H1 (cell line): ENCODE measurements around the gene SCN4A. TPM values are rescaled to one million over a fixed set of nuclear protein-coding genes. Genes with fewer than 3 reads are reported as not detected.

Experiments used
- CTCF ChIA-PET: fragments of 300-600 bp; sonication (Branson Sonifier 250); formaldehyde crosslinking; loops from one replicate; lab custom pipeline; 2021; ENCODE audit not compliant: partially characterized antibody; lab: Charles Lee
- POLR2A ChIA-PET: fragments of 300-600 bp; sonication (Branson Sonifier 250); formaldehyde crosslinking; loops from one replicate; lab custom pipeline; 2021; ENCODE audit warnings: inconsistent platforms; ENCODE audit not compliant: partially characterized antibody; lab: Charles Lee
- DNase-seq, 2 experiments: peaks; one replicate each; pipeline versions ENCODE4 v3.0.0 to v3.0.0-alpha.2; 2010 to 2022; ENCODE audit warnings: low spot score in 2 of 2, low read depth in 1 of 2, mixed read lengths in 1 of 2
- FAIRE-seq: peaks from 2 replicates; lab custom pipeline; 2011; peaks lifted over from hg19 to GRCh38; lab: Jason Lieb, UNC
- H2AFZ ChIP-seq: 2 replicates; pipeline ENCODE4 v1.8.1; 2012; ENCODE audit warnings: low read length, inconsistent platforms
- H2AK5ac ChIP-seq: 2 replicates; pipeline ENCODE4 v1.6.1; 2013; ENCODE audit warnings: low read depth, low read length
- H2BK120ac ChIP-seq: replicated peaks from 2 replicates; pipeline ENCODE3; 2013; ENCODE audit warnings: low read depth, low read length, inconsistent platforms
- H2BK12ac ChIP-seq: 2 replicates; pipeline ENCODE4 v1.6.1; 2013; ENCODE audit warnings: low read depth, low read length
- H2BK15ac ChIP-seq: 2 replicates; pipeline ENCODE4 v1.6.1; 2013; ENCODE audit warnings: low read length
- H2BK20ac ChIP-seq: 2 replicates; pipeline ENCODE4 v1.6.1; 2013; ENCODE audit warnings: low read length
- H2BK5ac ChIP-seq: 2 replicates; pipeline ENCODE4 v1.6.1; 2013; ENCODE audit warnings: low read depth, low read length
- H3K14ac ChIP-seq: 2 replicates; pipeline ENCODE4 v1.6.1; 2013; ENCODE audit warnings: inconsistent platforms; ENCODE audit not compliant: insufficient read length
- H3K18ac ChIP-seq: 2 replicates; pipeline ENCODE4 v1.6.1; 2013; ENCODE audit warnings: low read length; ENCODE audit errors: extremely low read depth
- H3K23ac ChIP-seq: 2 replicates; pipeline ENCODE4 v1.6.1; 2013; ENCODE audit warnings: inconsistent platforms; ENCODE audit not compliant: insufficient read length
- H3K23me2 ChIP-seq: 2 replicates; pipeline ENCODE4 v1.6.1; 2013; ENCODE audit warnings: low read depth, low read length
- H3K27ac ChIP-seq: 2 replicates; pipeline ENCODE4 v1.6.1; 2011; ENCODE audit warnings: low read depth, low read length, inconsistent platforms
- H3K27me3 ChIP-seq, 4 experiments: replicated peaks in 1 of 4; 1 replicate in 1 of 4; 2 replicates in 3 of 4; pipeline versions ENCODE4 v1.6.1 to v1.8.1; 2011 to 2013; ENCODE audit warnings: low read length in 3 of 4, mild to moderate bottlenecking in 3 of 4, inconsistent platforms in 2 of 4, mixed read lengths in 2 of 4, moderate library complexity in 1 of 4; ENCODE audit not compliant: control insufficient read depth in 3 of 4, insufficient read depth in 3 of 4; ENCODE audit errors: extremely low read depth in 1 of 4
- H3K36me3 ChIP-seq, 4 experiments: 2 replicates each; pipeline versions ENCODE4 v1.6.1 to v1.8.1; 2011 to 2013; ENCODE audit warnings: mild to moderate bottlenecking in 4 of 4, low read length in 3 of 4, moderate library complexity in 2 of 4, control low read depth in 1 of 4, inconsistent platforms in 1 of 4; ENCODE audit not compliant: insufficient read depth in 4 of 4, control insufficient read depth in 2 of 4
- H3K4ac ChIP-seq: replicated peaks from 2 replicates; pipeline ENCODE3; 2013; ENCODE audit warnings: low read length, low read depth, mixed read lengths, inconsistent platforms; ENCODE audit not compliant: insufficient read length
- H3K4me1 ChIP-seq, 4 experiments: replicated peaks in 1 of 4; 1 replicate in 1 of 4; 2 replicates in 3 of 4; pipeline versions ENCODE4 v1.6.1 to v1.8.1; 2011 to 2013; ENCODE audit warnings: low read length in 3 of 4, inconsistent platforms in 2 of 4, mixed read lengths in 1 of 4; ENCODE audit not compliant: insufficient read depth in 4 of 4, control insufficient read depth in 3 of 4
- H3K4me2 ChIP-seq, 2 experiments: 2 replicates each; pipeline versions ENCODE4 v1.6.1 to v1.8.1; 2011 to 2013; ENCODE audit warnings: low read depth in 2 of 2, low read length in 2 of 2, control low read depth in 1 of 2, inconsistent platforms in 1 of 2, mild to moderate bottlenecking in 1 of 2; ENCODE audit not compliant: insufficient read depth in 1 of 2
- H3K4me3 ChIP-seq, 4 experiments: fragments of 200-600, 300-600 bp in 1 of 4; sonication (generic), shearing (Covaris generic), sonication (Bioruptor Twin) in 1 of 4; 2 replicates each; pipeline versions ENCODE4 v1.5.1 to v1.8.1; 2011 to 2016; ENCODE audit warnings: low read length in 4 of 4, low read depth in 3 of 4, control low read depth in 2 of 4, inconsistent platforms in 2 of 4, mild to moderate bottlenecking in 2 of 4, mixed read lengths in 1 of 4, moderate library complexity in 1 of 4; ENCODE audit not compliant: insufficient read depth in 2 of 4; ENCODE audit errors: extremely low read depth in 1 of 4
- H3K56ac ChIP-seq: replicated peaks from 2 replicates; pipeline ENCODE3; 2013; ENCODE audit warnings: low read depth, mild to moderate bottlenecking, mixed read lengths, low read length, inconsistent platforms; ENCODE audit not compliant: insufficient read length
- H3K79me1 ChIP-seq: 2 replicates; pipeline ENCODE4 v1.6.1; 2013; ENCODE audit warnings: low read depth, low read length, control low read depth
- H3K79me2 ChIP-seq, 2 experiments: 2 replicates each; pipeline versions ENCODE4 v1.6.1 to v1.8.1; 2012 to 2013; ENCODE audit warnings: low read length in 2 of 2, mild to moderate bottlenecking in 2 of 2, inconsistent platforms in 1 of 2; ENCODE audit not compliant: insufficient read depth in 2 of 2, control insufficient read depth in 1 of 2
- H3K9ac ChIP-seq, 4 experiments: replicated peaks in 1 of 4; 1 replicate in 1 of 4; 2 replicates in 3 of 4; pipeline versions ENCODE4 v1.6.1 to v1.8.1; 2011 to 2013; ENCODE audit warnings: low read depth in 3 of 4, low read length in 3 of 4, control low read depth in 2 of 4, mild to moderate bottlenecking in 2 of 4, moderate library complexity in 2 of 4, inconsistent platforms in 1 of 4; ENCODE audit errors: extremely low read depth in 1 of 4
- H3K9me3 ChIP-seq, 2 experiments: 2 replicates each; pipeline versions ENCODE4 v1.6.1 to v1.8.1; 2012 to 2013; ENCODE audit warnings: mild to moderate bottlenecking in 2 of 2, moderate library complexity in 2 of 2, control low read depth in 1 of 2, inconsistent platforms in 1 of 2, low read depth in 1 of 2, low read length in 1 of 2, mixed read lengths in 1 of 2; ENCODE audit not compliant: insufficient read depth in 2 of 2
- H4K20me1 ChIP-seq, 2 experiments: replicated peaks in 1 of 2; 2 replicates each; pipeline versions ENCODE3 to v1.8.1; 2011 to 2013; ENCODE audit warnings: inconsistent platforms in 2 of 2, low read length in 2 of 2, mild to moderate bottlenecking in 1 of 2; ENCODE audit not compliant: insufficient read depth in 2 of 2, control insufficient read depth in 1 of 2
- H4K5ac ChIP-seq: 2 replicates; pipeline ENCODE4 v1.6.1; 2013; ENCODE audit warnings: low read length, low read depth, mixed read lengths, inconsistent platforms; ENCODE audit not compliant: insufficient read length
- H4K8ac ChIP-seq: 2 replicates; pipeline ENCODE4 v1.8.0; 2013; ENCODE audit warnings: mild to moderate bottlenecking, moderate library complexity, low read length, inconsistent platforms; ENCODE audit not compliant: insufficient read depth; ENCODE audit errors: extremely low read depth
- H4K91ac ChIP-seq: replicated peaks from 2 replicates; pipeline ENCODE3; 2013; ENCODE audit warnings: low read length, mixed read lengths, inconsistent platforms; ENCODE audit not compliant: insufficient read length
- MAFK ChIP-seq: IDR thresholded peaks from 2 replicates; pipeline ENCODE4 v1.6.1; 2012; ENCODE audit warnings: low read depth, mild to moderate bottlenecking, improper control_type of control experiment, low read length
- WGBS, 2 experiments: shearing (Covaris generic) in 1 of 2; methylation state at CpG; one replicate each; pipeline versions ENCODE4 v1.1.6 to v1.1.7; 2013 to 2015; ENCODE audit warnings: low lambda C conversion rate in 2 of 2, mixed read lengths in 2 of 2, inconsistent platforms in 1 of 2, low coverage in 1 of 2, missing lambda C conversion rate in 1 of 2; ENCODE audit not compliant: insufficient replicate concordance in 2 of 2, insufficient coverage in 1 of 2, insufficient read length in 1 of 2; ENCODE audit errors: extremely low coverage in 1 of 2, missing lambda C conversion rate in 1 of 2; 5-methylcytosine and 5-hydroxymethylcytosine counted together
- polyA plus RNA-seq, 7 experiments: library from polyadenylated mRNA; depleted of rRNA in 3 of 7; stranded (reverse) in 5 of 7; unstranded in 2 of 7; fragments of >200 nt in 5 of 7; fragments of 200-250 nt in 2 of 7; gene quantifications; 1 replicate in 5 of 7; 2 replicates in 1 of 7; 4 replicates in 1 of 7; pipeline versions ENCODE4 v1.2.1 to v1.2.3, GENCODE V29; 2011 to 2013; ENCODE audit warnings: missing spikeins in 2 of 7, mixed read lengths in 2 of 7
- total RNA-seq: library from RNA; stranded (reverse); fragmentation: NEBNext Ultra II Directional; extraction: Animal tissue kit (Norgen Biotek cat#: 25700); gene quantifications from 2 replicates; pipeline ENCODE4 v1.2.1, GENCODE V29; 2021

The SCN4A gene
- total and polyA plus RNA-seq, 2 of the 8 experiments (the other 6 are each of a cell fraction or from before 2014, with no cell fraction given), result 5.0 to 8.5 TPM

- no peak overlapping the region for H2BK15ac ChIP-seq
- no peak overlapping the region for H3K4ac ChIP-seq
- no peak overlapping the region for H3K56ac ChIP-seq
- H3K27ac ChIP-seq, result no peak overlapping the region
- ChIA-PET CTCF (interaction anchor here (0.6 to 2.1 kb wide), 12 partner anchors 11 to 112 kb away, joined by 3 to 9 read pairs (median 4); partner anchors contain the start of gene CSHL1), POLR2A (interaction anchor here (1.3 kb wide), 1 partner anchor 144 kb away, joined by 4 read pairs; no protein-coding TSS in a partner anchor)
- FAIRE-seq, result no peak
- no peak overlapping the region for H3K4me3 ChIP-seq
- TF ChIP-seq MAFK, result no peak
- peak overlapping the region; percentile 39; the same call in 1 of the 2 replicates for H2AK5ac ChIP-seq
- H3K23me2 ChIP-seq, result peaks cover 12% of the 10 kb centered on the region; the same call in 1 of the 2 replicates
- H2BK120ac ChIP-seq, result no peak overlapping the region
- no peak overlapping the region for H2BK5ac ChIP-seq
- H3K18ac ChIP-seq, result no peak overlapping the region
- H3K9me3 ChIP-seq, result no peaks in the 10 kb centered on the region
- H2BK20ac ChIP-seq, result no peak overlapping the region
- peaks cover 3 to 17% (median 9%) of the 10 kb centered on the region in 4 experiments for H3K4me1 ChIP-seq
- no peak overlapping the region for H3K4me2 ChIP-seq
- no peak overlapping the region for H3K14ac ChIP-seq
- H2AFZ ChIP-seq, result no peak overlapping the region
- H4K91ac ChIP-seq, result no peak overlapping the region
- no peaks in the 10 kb centered on the region for H3K36me3 ChIP-seq
- 90% methylated on average over 10 of the region's 14 CpGs; no CpG with 5 or more reads in 1 of the 2 experiments for WGBS, 2 experiments
- no peak overlapping the region for H2BK12ac ChIP-seq
- H3K79me1 ChIP-seq, result no peaks in the 10 kb centered on the region
- H4K5ac ChIP-seq, result no peak overlapping the region
- DNase-seq, result no peak
- H3K9ac ChIP-seq, result no peak overlapping the region
- no peaks in the 10 kb centered on the region for H3K79me2 ChIP-seq
- H3K23ac ChIP-seq, result no peak overlapping the region
- no peak overlapping the region for H4K8ac ChIP-seq
- H3K27me3 ChIP-seq, result peaks cover 0 to 25% (median 15%) of the 10 kb centered on the region in 4 experiments; a peak in 5 of 7 replicates
- H4K20me1 ChIP-seq, result peaks cover 0 to 5% of the 10 kb centered on the region in 2 experiments
Observed at GRCh38 chr17:64001763-64002529, 29.2 kb upstream of the SCN4A start.
